Fibroblast of skin of left biceps (primary cell): ENCODE measurements around the gene SNRPD3.
"Not testable (repeated sequence)": the region's sequence is repeated elsewhere in the genome, so short reads cannot be mapped to it uniquely, and the experiment has no call there.

Source experiments
- DNase-seq, 2 experiments: peaks; one replicate each; pipeline ENCODE4 v3.0.0-alpha.2; 2013; ENCODE audit warnings: low read depth in 2 of 2

SNRPD3 gene

GRCh38 chr22:24532075-24532474, 23.7 kb upstream of the SNRPD3 start:
- no peak for DNase-seq

- DNase-seq, result no peak
These were observed 20.5 kb upstream of the SNRPD3 start for GRCh38 chr22:24535348-24535747.

GRCh38 chr22:24536089-24536488, 19.7 kb upstream of the SNRPD3 start:
- no peak for DNase-seq

GRCh38 chr22:24540470-24540869, 15.3 kb upstream of the SNRPD3 start:
- no peak for DNase-seq

- DNase-seq, result no peak
These were observed 13.9 kb upstream of the SNRPD3 start for GRCh38 chr22:24541681-24542515.

- DNase-seq, result no peak
These were observed 13.2 kb upstream of the SNRPD3 start for GRCh38 chr22:24542641-24543040.

GRCh38 chr22:24543185-24543601, 12.6 kb upstream of the SNRPD3 start:
- no peak for DNase-seq

- DNase-seq, result no peak
These were observed 12.0 kb upstream of the SNRPD3 start for GRCh38 chr22:24543679-24544243.

GRCh38 chr22:24548812-24549211, 7.0 kb upstream of the SNRPD3 start:
- no peak for DNase-seq

- DNase-seq, result no peak
These were observed 5.5 kb upstream of the SNRPD3 start for GRCh38 chr22:24550028-24550901.

GRCh38 chr22:24550902-24551435, 4.8 kb upstream of the SNRPD3 start:
- no peak for DNase-seq

- not testable (repeated sequence) for DNase-seq
These were observed 3.1 kb upstream of the SNRPD3 start for GRCh38 chr22:24552503-24553286.

- no peak for DNase-seq
These were observed 2.0 kb upstream of the SNRPD3 start for GRCh38 chr22:24553597-24554312.

- DNase-seq, result no peak
These were observed 1.3 kb upstream of the SNRPD3 start, which contains the start of gene GUCD1 for GRCh38 chr22:24554313-24555164. TSS of gene GUCD1 (minus strand) at chr22:24555138. CDS start at chr22:24554991, 147 bp downstream.

GRCh38 chr22:24559471-24559870, 3.7 kb downstream of the SNRPD3 start:
- DNase-seq, result no peak

GRCh38 chr22:24563246-24563645, 7.4 kb downstream of the SNRPD3 start:
- DNase-seq, result no peak

- DNase-seq, result no peak
These were observed 8.7 kb downstream of the SNRPD3 start for GRCh38 chr22:24564376-24565058.

- no peak for DNase-seq
These were observed 9.3 kb downstream of the SNRPD3 start for GRCh38 chr22:24565077-24565476.

GRCh38 chr22:24566899-24567511, 11.2 kb downstream of the SNRPD3 start:
- DNase-seq, result no peak
